Thymus (tissue), 11 donors: Measurements from ENCODE around the gene PPP2R2B. TPM values are rescaled to one million over a fixed set of nuclear protein-coding genes. Genes with fewer than 3 reads are reported as not detected.

ENCODE experiments used
- DNase-seq, 9 donors: peaks; one replicate each; pipeline ENCODE4 v3.0.0-alpha.2; 2013; ENCODE audit warnings: low spot score in 9 of 9, low read depth in 6 of 9, missing footprints in 1 of 9
- H3K27ac ChIP-seq, 2 donors: one replicate each; pipeline ENCODE4 v1.5.1; 2013; ENCODE audit warnings: control low read depth in 1 of 2, low read depth in 1 of 2, low read length in 1 of 2, mild to moderate bottlenecking in 1 of 2, moderate library complexity in 1 of 2
- H3K27me3 ChIP-seq, 2 donors: one replicate each; pipeline ENCODE4 v1.5.1; 2013; ENCODE audit warnings: low read length in 1 of 2; ENCODE audit not compliant: control insufficient read depth in 2 of 2, insufficient read depth in 1 of 2
- H3K36me3 ChIP-seq, 2 donors: one replicate each; pipeline ENCODE4 v1.5.1; 2013; ENCODE audit warnings: low read length in 1 of 2, mild to moderate bottlenecking in 1 of 2, moderate library complexity in 1 of 2; ENCODE audit not compliant: control insufficient read depth in 2 of 2, insufficient read depth in 2 of 2
- H3K4me1 ChIP-seq, 2 donors: one replicate each; pipeline ENCODE4 v1.5.1; 2013; ENCODE audit warnings: low read length in 2 of 2; ENCODE audit not compliant: control insufficient read depth in 2 of 2, insufficient read depth in 2 of 2
- H3K4me3 ChIP-seq, 2 donors: one replicate each; pipeline ENCODE4 v1.5.1; 2013; ENCODE audit warnings: low read length in 2 of 2, control low read depth in 1 of 2, mild to moderate bottlenecking in 1 of 2
- H3K9me3 ChIP-seq, 2 donors: one replicate each; pipeline ENCODE4 v1.5.1; 2013; ENCODE audit warnings: low read length in 1 of 2, mild to moderate bottlenecking in 1 of 2; ENCODE audit not compliant: control insufficient read depth in 2 of 2, insufficient read depth in 1 of 2
- WGBS: extraction: QIAGEN DNeasy Blood & Tissue Kit; methylation state at CpG from one replicate; pipeline ENCODE4 v1.1.7; 2013; 5-methylcytosine and 5-hydroxymethylcytosine counted together
- polyA plus RNA-seq: library from polyadenylated mRNA; stranded (reverse); fragments of 200-250 nt; gene quantifications from one replicate; pipeline ENCODE4 v1.2.3, GENCODE V29; 2013
- total RNA-seq: library from RNA; stranded (reverse); fragments of 120-200 nt; gene quantifications from one replicate; pipeline ENCODE4 v1.2.4, GENCODE V29; 2013
- donor health status: healthy.

Gene PPP2R2B
- total and polyA plus RNA-seq, 2 donors, result 1.9 to 3.2 TPM

- Histone ChIP-seq H3K36me3 (no peaks in the 10 kb centered on the region), H3K4me1 (no peaks in the 10 kb centered on the region), H3K27me3 (no peaks in the 10 kb centered on the region), H3K27ac (no peak overlapping the region), H3K4me3 (no peak overlapping the region), H3K9me3 (no peaks in the 10 kb centered on the region)
- DNase-seq, result no peak
- WGBS, result 95% methylated on average over 1 of the region's 1 CpG
Measured at GRCh38 chr5:146599261-146599660, 279.3 kb downstream of the PPP2R2B start.

GRCh38 chr5:146595088-146595487, 283.5 kb downstream of the PPP2R2B start:
- 90% methylated on average over 2 of the region's 2 CpGs for WGBS
- Histone ChIP-seq H3K9me3 (no peaks in the 10 kb centered on the region), H3K4me1 (no peaks in the 10 kb centered on the region), H3K36me3 (no peaks in the 10 kb centered on the region), H3K4me3 (no peak overlapping the region), H3K27ac (no peak overlapping the region), H3K27me3 (no peaks in the 10 kb centered on the region)
- DNase-seq, result no peak

GRCh38 chr5:146592352-146592751, 286.2 kb downstream of the PPP2R2B start:
- no peak for DNase-seq
- no peak overlapping the region for H3K4me3 ChIP-seq
- 82% methylated on average over 2 of the region's 2 CpGs for WGBS
- H3K27me3 ChIP-seq, result no peaks in the 10 kb centered on the region
- no peaks in the 10 kb centered on the region for H3K36me3 ChIP-seq
- H3K4me1 ChIP-seq, result no peaks in the 10 kb centered on the region
- H3K9me3 ChIP-seq, result no peaks in the 10 kb centered on the region
- H3K27ac ChIP-seq, result no peak overlapping the region

GRCh38 chr5:146589028-146589345, 289.6 kb downstream of the PPP2R2B start:
- Histone ChIP-seq H3K27ac (no peak overlapping the region), H3K4me3 (no peak overlapping the region), H3K4me1 (no peaks in the 10 kb centered on the region), H3K9me3 (no peaks in the 10 kb centered on the region), H3K27me3 (no peaks in the 10 kb centered on the region), H3K36me3 (no peaks in the 10 kb centered on the region)
- no peak for DNase-seq
- 95% methylated on average over 3 of the region's 3 CpGs for WGBS

GRCh38 chr5:146588331-146589027, 290.1 kb downstream of the PPP2R2B start:
- Histone ChIP-seq H3K27me3 (no peaks in the 10 kb centered on the region), H3K4me3 (no peak overlapping the region), H3K4me1 (no peaks in the 10 kb centered on the region), H3K9me3 (no peaks in the 10 kb centered on the region), H3K27ac (no peak overlapping the region), H3K36me3 (no peaks in the 10 kb centered on the region)
- 88% methylated on average over 2 of the region's 2 CpGs for WGBS
- DNase-seq, result no peak

GRCh38 chr5:146586752-146587151, 291.8 kb downstream of the PPP2R2B start:
- Histone ChIP-seq H3K27me3 (no peaks in the 10 kb centered on the region), H3K36me3 (no peaks in the 10 kb centered on the region), H3K4me1 (no peaks in the 10 kb centered on the region), H3K9me3 (no peaks in the 10 kb centered on the region), H3K4me3 (no peak overlapping the region), H3K27ac (no peak overlapping the region)
- WGBS, result 91% methylated on average over 5 of the region's 5 CpGs
- DNase-seq, result no peak

GRCh38 chr5:146584750-146585149, 293.8 kb downstream of the PPP2R2B start:
- WGBS, result 92% methylated on average over 2 of the region's 2 CpGs
- no peaks in the 10 kb centered on the region for H3K36me3 ChIP-seq
- no peaks in the 10 kb centered on the region for H3K27me3 ChIP-seq
- no peaks in the 10 kb centered on the region for H3K4me1 ChIP-seq
- H3K4me3 ChIP-seq, result no peak overlapping the region
- H3K27ac ChIP-seq, result no peak overlapping the region
- DNase-seq, result no peak
- no peaks in the 10 kb centered on the region for H3K9me3 ChIP-seq

- Histone ChIP-seq H3K36me3 (no peaks in the 10 kb centered on the region), H3K9me3 (no peaks in the 10 kb centered on the region), H3K27ac (no peak overlapping the region), H3K27me3 (no peaks in the 10 kb centered on the region), H3K4me1 (no peaks in the 10 kb centered on the region), H3K4me3 (no peak overlapping the region)
- no peak for DNase-seq
Measured at GRCh38 chr5:146582051-146582596, 296.4 kb downstream of the PPP2R2B start.

- Histone ChIP-seq H3K4me3 (no peak overlapping the region), H3K36me3 (no peaks in the 10 kb centered on the region), H3K27me3 (no peaks in the 10 kb centered on the region), H3K27ac (no peak overlapping the region), H3K4me1 (no peaks in the 10 kb centered on the region), H3K9me3 (no peaks in the 10 kb centered on the region)
- DNase-seq, result no peak
- 76% methylated on average over 3 of the region's 3 CpGs for whole genome bisulfite sequencing
Measured at GRCh38 chr5:146580237-146580636, 298.3 kb downstream of the PPP2R2B start.
